Renal cortical epithelial cell (primary cell): ENCODE results near the gene CKB. TPM values are rescaled to one million over a fixed set of nuclear protein-coding genes. Genes with fewer than 3 reads are reported as not detected.

Experiments used
- DNase-seq: peaks from one replicate; pipeline ENCODE4 v3.0.0-alpha.2; 2011; ENCODE audit warnings: low read depth
- total RNA-seq: library from RNA; depleted of rRNA; stranded (reverse); fragments of >200 nt; gene quantifications from 2 replicates; pipeline ENCODE4 v1.2.3, GENCODE V29; 2014

Gene CKB
- total RNA-seq, 1 donor from 2014 or later = 340 TPM

- DNase-seq = no peak
These were observed 34.6 kb downstream of the CKB start for GRCh38 chr14:103488071-103488470.

- no peak for DNase-seq
These were observed 37.1 kb downstream of the CKB start for GRCh38 chr14:103485504-103485903.

- peak; percentile 88 for DNase-seq
These were observed 39.0 kb downstream of the CKB start for GRCh38 chr14:103483600-103483999.

- no peak for DNase-seq
These were observed 42.0 kb downstream of the CKB start for GRCh38 chr14:103480595-103480994.

GRCh38 chr14:103476631-103477030 is 46.0 kb downstream of the CKB start:
- DNase-seq = no peak

GRCh38 chr14:103476065-103476464 is 46.6 kb downstream of the CKB start:
- DNase-seq = no peak

- DNase-seq = no peak
These were observed 47.7 kb downstream of the CKB start for GRCh38 chr14:103474893-103475292.

- no peak for DNase-seq
These were observed 49.7 kb downstream of the CKB start for GRCh38 chr14:103472939-103473338.

Other genes with a start within 250 kb of the CKB start
- gene EIF5, start 188.6 kb downstream of the CKB start, total RNA-seq = 117 and 173 TPM in 2 replicates
- 68.8 and 100 TPM in 2 replicates for gene MARK3, start 137.4 kb downstream of the CKB start, total RNA-seq
- gene TRMT61A, start 6.4 kb upstream of the CKB start, total RNA-seq = 6.9 and 13.8 TPM in 2 replicates
- gene BAG5, start 39.8 kb upstream of the CKB start, total RNA-seq = 78.4 and 79.2 TPM in 2 replicates
- gene COA8, start 40.1 kb upstream of the CKB start, total RNA-seq = 31.1 and 32.5 TPM in 2 replicates
- 137 and 244 TPM in 2 replicates for gene KLC1, start 106.4 kb upstream of the CKB start, total RNA-seq
- gene XRCC3, start 192.6 kb upstream of the CKB start, total RNA-seq = 5.7 and 9.0 TPM in 2 replicates
- gene ZFYVE21, start 193.0 kb upstream of the CKB start, total RNA-seq = 88.0 and 97.9 TPM in 2 replicates